Astrocyte (in vitro differentiated cells and primary cell): ENCODE data around the gene CERS1. TPM values are rescaled to one million over a fixed set of nuclear protein-coding genes. Genes with fewer than 3 reads are reported as not detected.

Experiments
- DNase-seq: peaks from one replicate; pipeline ENCODE4 v3.0.0-alpha.2; 2010; ENCODE audit warnings: low read depth
- FAIRE-seq: peaks from 2 replicates; lab custom pipeline; 2011; peaks lifted over from hg19 to GRCh38; lab: Jason Lieb, UNC
- H2AFZ ChIP-seq: 2 replicates; pipeline ENCODE4 v1.6.0; 2012; ENCODE audit warnings: low read depth, low read length, inconsistent platforms
- H3K27ac ChIP-seq: 2 replicates; pipeline ENCODE4 v1.5.1; 2011; ENCODE audit warnings: low read depth, low read length, inconsistent platforms
- H3K27me3 ChIP-seq: 2 replicates; pipeline ENCODE4 v1.6.0; 2011; ENCODE audit warnings: low read length, inconsistent platforms; ENCODE audit not compliant: insufficient read depth
- H3K36me3 ChIP-seq: 2 replicates; pipeline ENCODE4 v1.5.1; 2011; ENCODE audit warnings: low read length, inconsistent platforms; ENCODE audit not compliant: insufficient read depth
- H3K4me1 ChIP-seq: 2 replicates; pipeline ENCODE4 v1.5.1; 2011; ENCODE audit warnings: low read length, inconsistent platforms; ENCODE audit not compliant: insufficient read depth
- H3K4me2 ChIP-seq: 2 replicates; pipeline ENCODE4 v1.6.0; 2012; ENCODE audit warnings: low read length, inconsistent platforms
- H3K4me3 ChIP-seq: 2 replicates; pipeline ENCODE4 v1.5.1; 2011; ENCODE audit warnings: low read depth, mild to moderate bottlenecking, low read length, inconsistent platforms; ENCODE audit not compliant: insufficient read depth
- H3K79me2 ChIP-seq: 2 replicates; pipeline ENCODE4 v1.6.0; 2012; ENCODE audit warnings: mild to moderate bottlenecking, low read length, inconsistent platforms; ENCODE audit not compliant: insufficient read depth
- H3K9ac ChIP-seq: 2 replicates; pipeline ENCODE4 v1.6.0; 2012; ENCODE audit warnings: mild to moderate bottlenecking, low read length, inconsistent platforms
- H3K9me3 ChIP-seq: 2 replicates; pipeline ENCODE4 v1.5.1; 2012; ENCODE audit warnings: low read depth, mild to moderate bottlenecking, low read length, inconsistent platforms; ENCODE audit not compliant: insufficient read depth
- H4K20me1 ChIP-seq: 2 replicates; pipeline ENCODE4 v1.6.0; 2012; ENCODE audit warnings: low read length, inconsistent platforms; ENCODE audit not compliant: insufficient read depth
- H3K27ac Mint-ChIP-seq: one replicate; pipeline ENCODE4 v1.8.0; 2021; ENCODE audit warnings: mild to moderate bottlenecking, mixed read lengths; ENCODE audit not compliant: unreplicated experiment
- H3K27me3 Mint-ChIP-seq: one replicate; pipeline ENCODE4 v1.8.0; 2021; ENCODE audit warnings: low read depth, mixed read lengths; ENCODE audit not compliant: unreplicated experiment
- H3K36me3 Mint-ChIP-seq: one replicate; pipeline ENCODE4 v1.8.0; 2021; ENCODE audit warnings: low read depth, mixed read lengths; ENCODE audit not compliant: unreplicated experiment
- H3K4me1 Mint-ChIP-seq: one replicate; pipeline ENCODE4 v1.8.0; 2021; ENCODE audit warnings: low read depth, mixed read lengths; ENCODE audit not compliant: unreplicated experiment
- H3K4me3 Mint-ChIP-seq: one replicate; pipeline ENCODE4 v1.8.0; 2021; ENCODE audit warnings: mild to moderate bottlenecking, moderate library complexity, mixed read lengths; ENCODE audit not compliant: unreplicated experiment
- H3K9me3 Mint-ChIP-seq: one replicate; pipeline ENCODE4 v1.8.0; 2021; ENCODE audit warnings: mild to moderate bottlenecking, mixed read lengths; ENCODE audit not compliant: unreplicated experiment
- CTCF ChIP-seq: IDR thresholded peaks from 2 replicates; pipeline ENCODE4 v1.5.1; 2011; ENCODE audit warnings: low read depth, mild to moderate bottlenecking, inconsistent platforms, low read length, moderate library complexity; ENCODE audit not compliant: insufficient read depth
- EZH2 ChIP-seq: IDR thresholded peaks from 2 replicates; pipeline ENCODE4 v1.6.1; 2012; ENCODE audit warnings: mild to moderate bottlenecking, low read length, inconsistent platforms; ENCODE audit not compliant: insufficient read depth
- total RNA-seq: library from RNA; stranded (reverse); gene quantifications from 2 replicates; pipeline ENCODE4 v1.2.1, GENCODE V29; 2021

Gene CERS1
- total RNA-seq, 1 donor from 2014 or later, result 6.8 TPM

GRCh38 chr19:18940769-18941627, 45.0 kb upstream of the CERS1 start, which contains the start of gene HOMER3:
Gene HOMER3 (minus strand): TSS chr19:18941217. CDS start chr19:18938982, 2,235 bp downstream.
- Histone ChIP-seq H4K20me1 (peaks cover 31% of the 10 kb centered on the region), H3K27ac (peak within 1 kb of the TSS; percentile 71), H3K36me3 (peaks cover 3% of the 10 kb centered on the region), H3K9ac (peak within 1 kb of the TSS; percentile 93), H3K79me2 (peaks cover 21% of the 10 kb centered on the region), H3K9me3 (no peaks in the 10 kb centered on the region), H3K27me3 (no peaks in the 10 kb centered on the region), H3K4me2 (peak within 1 kb of the TSS; percentile 99), H3K4me1 (peaks cover 12% of the 10 kb centered on the region), H3K4me3 (peak within 1 kb of the TSS; percentile 90), H2AFZ (peak within 1 kb of the TSS; percentile 77)
- no peak for FAIRE-seq
- Mint-ChIP-seq H3K27ac (peak within 1 kb of the TSS; percentile 64), H3K9me3 (no peaks in the 10 kb centered on the region), H3K4me1 (peaks cover 6% of the 10 kb centered on the region), H3K36me3 (peaks cover 11% of the 10 kb centered on the region), H3K27me3 (peaks cover 20% of the 10 kb centered on the region), H3K4me3 (peak within 1 kb of the TSS; percentile 90)
- DNase-seq, result no peak
- TF ChIP-seq CTCF (no peak), EZH2 (no peak)

- H3K9me3 Mint-ChIP-seq, result no peaks in the 10 kb centered on the region
- Histone ChIP-seq H3K4me2 (peak overlapping the region; percentile 99), H3K79me2 (peaks cover 21% of the 10 kb centered on the region), H3K9me3 (no peaks in the 10 kb centered on the region), H3K27ac (peak overlapping the region; percentile 71), H3K4me1 (peaks cover 12% of the 10 kb centered on the region), H3K27me3 (no peaks in the 10 kb centered on the region), H3K9ac (peak overlapping the region; percentile 93), H3K36me3 (peaks cover 3% of the 10 kb centered on the region), H2AFZ (peak overlapping the region; percentile 77), H3K4me3 (peak overlapping the region; percentile 90), H4K20me1 (peaks cover 31% of the 10 kb centered on the region)
- FAIRE-seq (no peak), DNase-seq (peak; percentile 26)
- H3K4me3 Mint-ChIP-seq, result peak overlapping the region; percentile 90
- peaks cover 17% of the 10 kb centered on the region for H3K27me3 Mint-ChIP-seq
- H3K4me1 Mint-ChIP-seq, result peaks cover 6% of the 10 kb centered on the region
- peak overlapping the region; percentile 75 for H3K27ac Mint-ChIP-seq
- H3K36me3 Mint-ChIP-seq, result peaks cover 8% of the 10 kb centered on the region
- TF ChIP-seq EZH2, result no peak
- no peak for TF ChIP-seq CTCF
Measured at GRCh38 chr19:18939922-18940768, 44.2 kb upstream of the CERS1 start.
